DND-41 (cell line): ENCODE results near the gene FLACC1.

ENCODE experiments used
- ATAC-seq: fragments of 200-7000 bp; cut with Tn5 transposase; 3 replicates; pipeline ENCODE4 v1.9.1; 2021; ENCODE audit warnings: low read depth; ENCODE audit not compliant: insufficient read depth
- DNase-seq: peaks from one replicate; pipeline ENCODE4 v3.0.0-alpha.2; 2020
- H2AFZ ChIP-seq: 2 replicates; pipeline ENCODE4 v1.6.0; 2012; ENCODE audit warnings: low read depth, low read length
- H3K27ac ChIP-seq: 2 replicates; pipeline ENCODE4 v1.5.1; 2012; ENCODE audit warnings: low read length, inconsistent platforms
- H3K27me3 ChIP-seq: fragments of 200-600 bp; sonication (generic); 2 replicates; pipeline ENCODE4 v1.6.0; 2012; ENCODE audit warnings: low read length, mild to moderate bottlenecking, inconsistent platforms; ENCODE audit not compliant: insufficient read depth, poor library complexity
- H3K36me3 ChIP-seq: 2 replicates; pipeline ENCODE4 v1.5.1; 2012; ENCODE audit warnings: low read length, inconsistent platforms; ENCODE audit not compliant: insufficient read depth
- H3K4me1 ChIP-seq: 2 replicates; pipeline ENCODE4 v1.5.1; 2012; ENCODE audit warnings: mild to moderate bottlenecking, low read length; ENCODE audit not compliant: insufficient read depth
- H3K4me2 ChIP-seq: 2 replicates; pipeline ENCODE4 v1.6.0; 2012; ENCODE audit warnings: mild to moderate bottlenecking, moderate library complexity, low read length, inconsistent platforms; ENCODE audit not compliant: insufficient read depth
- H3K4me3 ChIP-seq, 2 experiments: fragments of 200-600 bp in 1 of 2; shearing (Covaris generic) in 1 of 2; 2 replicates each; pipeline ENCODE4 v1.5.1; 2012 to 2016; ENCODE audit warnings: inconsistent platforms in 2 of 2, low read length in 2 of 2, mild to moderate bottlenecking in 2 of 2, low read depth in 1 of 2, moderate library complexity in 1 of 2
- H3K79me2 ChIP-seq: 2 replicates; pipeline ENCODE4 v1.6.0; 2012; ENCODE audit warnings: low read length, inconsistent platforms; ENCODE audit not compliant: insufficient read depth
- H3K9ac ChIP-seq: 2 replicates; pipeline ENCODE4 v1.6.0; 2012; ENCODE audit warnings: low read depth, mild to moderate bottlenecking, inconsistent platforms, low read length, moderate library complexity
- H3K9me3 ChIP-seq: 2 replicates; pipeline ENCODE4 v1.5.1; 2012; ENCODE audit warnings: low read length, moderate library complexity, mild to moderate bottlenecking, inconsistent platforms; ENCODE audit not compliant: insufficient read depth, severe bottlenecking
- H4K20me1 ChIP-seq: 2 replicates; pipeline ENCODE4 v1.6.0; 2012; ENCODE audit warnings: low read length; ENCODE audit not compliant: insufficient read depth
- EZH2 ChIP-seq: IDR thresholded peaks from 3 replicates; pipeline ENCODE4 v1.6.1; 2012; ENCODE audit warnings: borderline replicate concordance, low read depth, mild to moderate bottlenecking, moderate library complexity, low read length, inconsistent platforms; ENCODE audit not compliant: severe bottlenecking
- TF ChIP-seq, protein P1 (sequence below): IDR thresholded peaks from 2 replicates; pipeline ENCODE4 v1.5.1; 2012; ENCODE audit warnings: borderline replicate concordance, low read length, moderate library complexity, mild to moderate bottlenecking; ENCODE audit not compliant: poor library complexity, severe bottlenecking; ENCODE audit errors: extremely low read depth

The FLACC1 gene

DNA sequence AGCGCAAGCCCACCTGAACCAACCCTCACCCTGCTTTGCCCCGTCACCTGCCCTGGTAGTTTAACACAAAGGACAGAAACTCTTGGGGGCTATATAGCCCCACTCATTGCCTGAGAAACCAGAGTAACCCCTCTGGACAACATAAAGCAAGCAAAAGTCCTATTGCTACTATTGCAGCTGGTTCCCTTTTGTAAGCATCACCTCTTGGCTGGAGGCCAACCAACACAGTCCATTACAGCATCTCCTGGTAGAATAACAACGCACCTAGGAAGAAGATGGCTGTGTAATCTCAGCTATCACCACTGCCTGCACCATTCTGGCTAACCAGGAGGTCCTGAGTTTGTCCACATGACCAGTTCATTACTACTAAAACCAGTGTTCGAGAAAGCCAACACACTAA lies 36.4 kb downstream of the FLACC1 start:
- TF ChIP-seq EZH2: no peak
- TF ChIP-seq, protein P1, sequence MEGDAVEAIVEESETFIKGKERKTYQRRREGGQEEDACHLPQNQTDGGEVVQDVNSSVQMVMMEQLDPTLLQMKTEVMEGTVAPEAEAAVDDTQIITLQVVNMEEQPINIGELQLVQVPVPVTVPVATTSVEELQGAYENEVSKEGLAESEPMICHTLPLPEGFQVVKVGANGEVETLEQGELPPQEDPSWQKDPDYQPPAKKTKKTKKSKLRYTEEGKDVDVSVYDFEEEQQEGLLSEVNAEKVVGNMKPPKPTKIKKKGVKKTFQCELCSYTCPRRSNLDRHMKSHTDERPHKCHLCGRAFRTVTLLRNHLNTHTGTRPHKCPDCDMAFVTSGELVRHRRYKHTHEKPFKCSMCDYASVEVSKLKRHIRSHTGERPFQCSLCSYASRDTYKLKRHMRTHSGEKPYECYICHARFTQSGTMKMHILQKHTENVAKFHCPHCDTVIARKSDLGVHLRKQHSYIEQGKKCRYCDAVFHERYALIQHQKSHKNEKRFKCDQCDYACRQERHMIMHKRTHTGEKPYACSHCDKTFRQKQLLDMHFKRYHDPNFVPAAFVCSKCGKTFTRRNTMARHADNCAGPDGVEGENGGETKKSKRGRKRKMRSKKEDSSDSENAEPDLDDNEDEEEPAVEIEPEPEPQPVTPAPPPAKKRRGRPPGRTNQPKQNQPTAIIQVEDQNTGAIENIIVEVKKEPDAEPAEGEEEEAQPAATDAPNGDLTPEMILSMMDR: no peak
- H3K4me1 ChIP-seq: no peaks in the 10 kb centered on the region
- no peaks in the 10 kb centered on the region for H3K36me3 ChIP-seq
- H3K79me2 ChIP-seq: no peaks in the 10 kb centered on the region
- no peaks in the 10 kb centered on the region for H3K27me3 ChIP-seq
- no peaks in the 10 kb centered on the region for H4K20me1 ChIP-seq
- ATAC-seq (no peak), DNase-seq (no peak)
- no peak overlapping the region for H3K4me3 ChIP-seq
- no peak overlapping the region for H3K27ac ChIP-seq
- H2AFZ ChIP-seq: no peak overlapping the region
- no peak overlapping the region for H3K4me2 ChIP-seq
- no peak overlapping the region for H3K9ac ChIP-seq
- peaks cover 11% of the 10 kb centered on the region for H3K9me3 ChIP-seq

DNA sequence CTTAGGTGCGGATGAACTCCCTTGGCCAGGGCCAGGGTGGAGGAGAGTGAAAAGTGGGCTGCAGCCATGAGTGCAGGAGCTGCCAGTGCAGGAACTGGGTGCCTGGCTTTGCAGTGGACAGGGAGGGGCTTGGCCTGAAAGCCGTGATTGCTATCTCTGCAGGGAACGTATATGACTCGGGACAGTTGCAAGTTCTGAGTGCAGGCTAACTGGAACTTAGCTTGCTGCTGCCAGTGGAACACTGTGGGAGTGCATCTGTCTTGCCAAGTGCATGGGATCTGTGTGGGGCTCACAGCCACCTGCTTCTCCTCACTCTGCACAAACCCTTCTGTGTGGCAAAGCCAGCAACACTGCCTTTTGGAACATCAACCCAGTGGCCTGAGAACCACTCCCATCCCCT lies 36.9 kb downstream of the FLACC1 start:
- Histone ChIP-seq H3K79me2 (no peaks in the 10 kb centered on the region), H3K9me3 (peaks cover 11% of the 10 kb centered on the region), H3K27me3 (no peaks in the 10 kb centered on the region)

DNA sequence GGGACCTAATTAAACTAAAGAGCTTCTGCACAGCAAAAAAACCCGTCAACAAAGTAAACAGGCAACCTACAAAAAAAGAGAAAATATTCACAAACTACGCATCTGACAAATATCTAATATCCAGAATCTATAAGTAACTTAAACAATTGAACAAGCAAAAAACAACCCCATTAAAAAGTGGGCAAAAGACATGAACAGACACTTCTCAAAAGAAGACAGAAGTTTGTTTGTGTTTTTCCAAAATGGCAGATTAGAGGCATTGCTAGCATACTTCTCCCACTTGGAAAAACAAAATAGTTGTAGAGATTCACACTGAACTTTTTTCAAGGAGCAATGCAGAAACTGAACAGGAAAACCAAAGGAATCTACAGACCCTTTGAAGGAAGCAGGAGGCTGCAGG lies 37.6 kb downstream of the FLACC1 start:
- no peak overlapping the region for H2AFZ ChIP-seq
- H3K9ac ChIP-seq: no peak overlapping the region
- peaks cover 11% of the 10 kb centered on the region for H3K9me3 ChIP-seq
- no peak overlapping the region for H3K4me3 ChIP-seq
- no peaks in the 10 kb centered on the region for H3K4me1 ChIP-seq
- no peak overlapping the region for H3K4me2 ChIP-seq
- no peak for DNase-seq
- no peaks in the 10 kb centered on the region for H4K20me1 ChIP-seq
- no peak for ATAC-seq
- H3K27me3 ChIP-seq: no peaks in the 10 kb centered on the region
- no peaks in the 10 kb centered on the region for H3K36me3 ChIP-seq
- no peaks in the 10 kb centered on the region for H3K79me2 ChIP-seq
- no peak overlapping the region for H3K27ac ChIP-seq
- TF ChIP-seq EZH2: no peak
- TF ChIP-seq, protein P1: no peak

More for the DNA sequence above, 36.9 kb downstream of the FLACC1 start:
- Histone ChIP-seq H3K4me2 (no peak overlapping the region), H3K36me3 (no peaks in the 10 kb centered on the region), H3K9ac (no peak overlapping the region), H2AFZ (no peak overlapping the region), H3K4me1 (no peaks in the 10 kb centered on the region), H3K4me3 (no peak overlapping the region), H4K20me1 (no peaks in the 10 kb centered on the region), H3K27ac (no peak overlapping the region)
- DNase-seq (no peak), ATAC-seq (no peak)
- no peak for TF ChIP-seq EZH2
- TF ChIP-seq, protein P1: no peak

DNA sequence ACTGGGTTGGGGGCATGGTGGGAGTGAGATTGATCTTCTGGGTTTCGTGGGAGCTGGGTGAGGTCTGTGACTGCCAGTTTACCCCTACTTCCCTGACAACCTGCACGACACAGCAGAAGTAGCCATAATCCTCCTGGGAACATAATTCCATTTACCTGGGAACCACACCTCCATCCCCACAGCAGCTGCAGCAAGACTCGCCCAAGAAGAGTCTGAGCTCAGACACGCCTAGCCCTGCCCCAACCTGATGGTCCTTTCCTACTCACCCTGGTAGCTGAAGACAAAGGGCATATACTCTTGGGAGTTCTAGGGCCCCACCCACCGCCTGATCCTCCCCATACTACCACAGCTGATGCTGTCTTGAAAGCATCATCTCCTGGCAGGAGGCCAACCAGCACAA lies 43.8 kb downstream of the FLACC1 start:
- ATAC-seq (no peak), DNase-seq (no peak)
- H3K9ac ChIP-seq: no peak overlapping the region
- no peaks in the 10 kb centered on the region for H3K9me3 ChIP-seq
- H3K79me2 ChIP-seq: no peaks in the 10 kb centered on the region
- H3K4me2 ChIP-seq: no peak overlapping the region
- H3K27ac ChIP-seq: no peak overlapping the region
- H3K4me1 ChIP-seq: no peaks in the 10 kb centered on the region
- H3K36me3 ChIP-seq: no peaks in the 10 kb centered on the region
- no peak overlapping the region for H3K4me3 ChIP-seq
- no peaks in the 10 kb centered on the region for H4K20me1 ChIP-seq
- H3K27me3 ChIP-seq: no peaks in the 10 kb centered on the region
- no peak overlapping the region for H2AFZ ChIP-seq
- TF ChIP-seq, protein P1: no peak
- no peak for TF ChIP-seq EZH2
